Measurements from ENCODE around the gene CBX5. TPM values are rescaled to one million over a fixed set of nuclear protein-coding genes. Genes with fewer than 3 reads are reported as not detected.
"Not testable (repeated sequence)": the region's sequence is repeated elsewhere in the genome, so short reads cannot be mapped to it uniquely, and the experiment has no call there.

CBX5 gene
- polyA plus RNA-seq, 1 experiment: 14.3 TPM

DNA sequence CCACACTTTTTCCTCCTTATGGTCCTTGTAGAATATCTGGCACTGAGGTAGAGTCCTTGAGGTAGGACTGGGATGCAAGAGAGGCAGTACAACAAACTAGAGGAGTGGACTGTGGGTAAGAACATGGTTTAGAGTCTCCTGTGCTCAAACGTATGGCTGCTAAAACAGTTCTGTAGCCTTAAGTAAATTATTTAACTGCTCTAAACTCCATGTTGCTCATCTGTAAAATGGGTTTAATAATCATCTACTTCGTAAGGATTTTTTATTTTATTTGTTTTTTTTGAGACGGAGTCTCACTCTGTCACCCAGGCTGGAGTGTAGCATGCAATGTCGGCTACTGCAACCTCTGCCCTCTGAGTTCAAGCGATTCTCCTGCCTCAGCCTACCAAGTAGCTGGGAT is 41.4 kb upstream of the CBX5 start:
- Histone ChIP-seq H3K36me3 (ENCODE audit: control insufficient read depth, insufficient read depth, low read length) (no peaks in the 10 kb centered on the region), H3K27me3 (ENCODE audit: control insufficient read depth, insufficient read depth, low read length) (no peaks in the 10 kb centered on the region), H3K4me3 (ENCODE audit: low read depth, low read length) (no peak overlapping the region)
- CTCF ChIA-PET: interaction anchor here (0.6 to 4.4 kb wide), 8 partner anchors 8 to 130 kb away, joined by 3 to 35 read pairs (median 3); no protein-coding TSS in a partner anchor
- no peak for DNase-seq (ENCODE audit: low read depth)
- POLR2A ChIA-PET: no interaction called here
- no peak for TF ChIP-seq CTCF (IDR thresholded peaks at IDR 0.05; ENCODE audit: insufficient read depth, low read depth, low read length)

- H3K27me3 ChIP-seq (ENCODE audit: control insufficient read depth, insufficient read depth, low read length); DNase-seq (ENCODE audit: low read depth); H3K4me3 ChIP-seq (ENCODE audit: low read depth, low read length); POLR2A ChIA-PET; H3K36me3 ChIP-seq (ENCODE audit: control insufficient read depth, insufficient read depth, low read length): not testable (repeated sequence)
- CTCF ChIA-PET: interaction anchor here (0.9 to 1.4 kb wide), 3 partner anchors 11 to 18 kb away, joined by 3 to 5 read pairs (median 3); partner anchors contain the start of gene COPZ1
These were observed 32.4 kb upstream of the CBX5 start for GRCh38 chr12:54312309-54312708.

GRCh38 chr12:54311051-54311450 is 31.1 kb upstream of the CBX5 start:
- TF ChIP-seq CTCF (IDR thresholded peaks at IDR 0.05; ENCODE audit: insufficient read depth, low read depth, low read length): no peak
- DNase-seq (ENCODE audit: low read depth): no peak
- Histone ChIP-seq H3K27me3 (ENCODE audit: control insufficient read depth, insufficient read depth, low read length) (no peaks in the 10 kb centered on the region; the same call in none of the 2 replicates), H3K4me3 (ENCODE audit: low read depth, low read length) (no peak overlapping the region), H3K36me3 (ENCODE audit: control insufficient read depth, insufficient read depth, low read length) (no peaks in the 10 kb centered on the region)
- POLR2A ChIA-PET: no interaction called here
- CTCF ChIA-PET: interaction anchor here (1.0 kb wide), 1 partner anchor 16 kb away, joined by 3 read pairs; no protein-coding TSS in a partner anchor

- DNase-seq (ENCODE audit: low read depth): no peak
- CTCF ChIA-PET: interaction anchor here (0.5 to 1.8 kb wide), 7 partner anchors 12 to 531 kb away, joined by 3 to 13 read pairs (median 5); partner anchors contain the start of gene COPZ1
- no peak for TF ChIP-seq CTCF (IDR thresholded peaks at IDR 0.05; ENCODE audit: insufficient read depth, low read depth, low read length)
- Histone ChIP-seq H3K27me3 (ENCODE audit: control insufficient read depth, insufficient read depth, low read length) (peaks cover 4% of the 10 kb centered on the region), H3K4me3 (ENCODE audit: low read depth, low read length) (no peak overlapping the region), H3K36me3 (ENCODE audit: control insufficient read depth, insufficient read depth, low read length) (no peaks in the 10 kb centered on the region)
- POLR2A ChIA-PET: interaction anchor here (0.6 kb wide), 1 partner anchor 1667 kb away, joined by 4 read pairs; the partner anchor contains the start of gene RAB5B
These were observed 27.2 kb upstream of the CBX5 start for GRCh38 chr12:54306925-54307741.

DNA sequence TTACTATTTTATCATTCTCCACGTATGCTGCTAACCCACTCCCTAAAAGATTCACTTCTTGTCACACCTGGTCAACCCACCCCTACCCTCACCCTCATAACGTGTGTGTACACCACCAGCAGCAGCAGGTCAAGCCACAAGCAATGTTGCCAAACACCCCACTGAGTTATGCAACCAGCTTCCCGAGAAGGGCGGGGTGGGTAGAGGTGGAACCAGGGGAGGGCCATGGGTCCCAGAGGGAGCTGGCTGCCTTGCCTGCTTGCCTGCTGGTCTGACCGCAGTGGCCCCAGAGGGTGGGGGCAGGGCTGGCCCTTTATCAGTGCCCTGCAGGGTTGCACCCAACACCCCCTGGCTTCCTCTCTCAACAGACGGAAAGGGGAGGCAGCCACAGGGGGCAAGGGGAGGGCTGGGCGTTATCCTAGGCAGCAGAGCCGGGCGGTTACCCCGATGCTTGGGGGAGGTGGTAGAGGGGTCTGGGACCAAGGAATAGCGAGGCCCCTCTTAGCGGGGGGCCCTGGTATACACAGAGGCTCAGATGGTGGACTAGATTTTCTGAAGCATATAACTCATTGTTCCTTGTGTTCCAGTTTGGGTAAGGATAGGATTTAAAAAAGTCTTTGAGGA is 24.4 kb upstream of the CBX5 start:
- DNase-seq (ENCODE audit: low read depth): no peak

More for the DNA sequence above, 24.4 kb upstream of the CBX5 start:
- H3K36me3 ChIP-seq (ENCODE audit: control insufficient read depth, insufficient read depth, low read length): no peaks in the 10 kb centered on the region
- no peak for TF ChIP-seq CTCF (IDR thresholded peaks at IDR 0.05; ENCODE audit: insufficient read depth, low read depth, low read length)
- ChIA-PET CTCF (interaction anchor here (1.7 kb wide), 1 partner anchor 21 kb away, joined by 6 read pairs; the partner anchor contains the start of gene COPZ1), POLR2A (interaction anchor here (0.6 to 0.9 kb wide), 2 partner anchors 15 to 24 kb away, joined by 3 to 9 read pairs; partner anchors contain the start of genes CBX5 and HNRNPA1)
- H3K27me3 ChIP-seq (ENCODE audit: control insufficient read depth, insufficient read depth, low read length): peaks cover 10% of the 10 kb centered on the region
- no peak overlapping the region for H3K4me3 ChIP-seq (ENCODE audit: low read depth, low read length)

Data from BJ (cell line).